UCSD-AML1 (cell line): ENCODE data around the gene EGF.
"Not testable (repeated sequence)": the region's sequence is repeated elsewhere in the genome, so short reads cannot be mapped to it uniquely, and the experiment has no call there.

Source experiments
- DNase-seq: peaks from one replicate; lab custom pipeline; 2025; ENCODE audit not compliant: unreplicated experiment; lab: John Stamatoyannopoulos, UW

EGF gene

GRCh38 chr4:109914322-109914721 is 1.6 kb downstream of the EGF start:
- DNase-seq, result no peak

GRCh38 chr4:109915385-109916026 is 2.8 kb downstream of the EGF start:
- DNase-seq, result no peak

- DNase-seq, result no peak
Measured at GRCh38 chr4:109916027-109916409, 3.3 kb downstream of the EGF start.

- DNase-seq, result no peak
Measured at GRCh38 chr4:109921384-109921808, 8.7 kb downstream of the EGF start.

- DNase-seq, result no peak
Measured at GRCh38 chr4:109925396-109925795, 12.7 kb downstream of the EGF start.

GRCh38 chr4:109928327-109929045 is 15.8 kb downstream of the EGF start:
- DNase-seq, result no peak

GRCh38 chr4:109930464-109930863 is 17.8 kb downstream of the EGF start:
- no peak for DNase-seq

GRCh38 chr4:109930872-109931271 is 18.2 kb downstream of the EGF start:
- DNase-seq, result no peak

GRCh38 chr4:109931318-109931717 is 18.6 kb downstream of the EGF start:
- no peak for DNase-seq

GRCh38 chr4:109937352-109937751 is 24.7 kb downstream of the EGF start:
- DNase-seq, result not testable (repeated sequence)

- DNase-seq, result no peak
Measured at GRCh38 chr4:109939190-109939589, 26.5 kb downstream of the EGF start.

GRCh38 chr4:109942292-109942926 is 29.7 kb downstream of the EGF start:
- no peak for DNase-seq

- no peak for DNase-seq
Measured at GRCh38 chr4:109943745-109944144, 31.1 kb downstream of the EGF start.

GRCh38 chr4:109944591-109944990 is 31.9 kb downstream of the EGF start:
- no peak for DNase-seq

GRCh38 chr4:109945056-109945455 is 32.4 kb downstream of the EGF start:
- no peak for DNase-seq

- DNase-seq, result no peak
Measured at GRCh38 chr4:109946120-109946519, 33.4 kb downstream of the EGF start.

GRCh38 chr4:109947457-109947856 is 34.8 kb downstream of the EGF start:
- no peak for DNase-seq

GRCh38 chr4:109947918-109948317 is 35.2 kb downstream of the EGF start:
- DNase-seq, result no peak

- DNase-seq, result not testable (repeated sequence)
Measured at GRCh38 chr4:109949099-109949718, 36.5 kb downstream of the EGF start.

- no peak for DNase-seq
Measured at GRCh38 chr4:109952612-109953011, 39.9 kb downstream of the EGF start.

- no peak for DNase-seq
Measured at GRCh38 chr4:109953556-109953955, 40.9 kb downstream of the EGF start.

GRCh38 chr4:109955146-109955545 is 42.5 kb downstream of the EGF start:
- no peak for DNase-seq
